H1 (cell line): Measurements from ENCODE around the gene SLC39A11. TPM values are rescaled to one million over a fixed set of nuclear protein-coding genes. Genes with fewer than 3 reads are reported as not detected.

Experiments
- CTCF ChIA-PET: fragments of 300-600 bp; sonication (Branson Sonifier 250); formaldehyde crosslinking; loops from one replicate; lab custom pipeline; 2021; ENCODE audit not compliant: partially characterized antibody; lab: Charles Lee
- POLR2A ChIA-PET: fragments of 300-600 bp; sonication (Branson Sonifier 250); formaldehyde crosslinking; loops from one replicate; lab custom pipeline; 2021; ENCODE audit warnings: inconsistent platforms; ENCODE audit not compliant: partially characterized antibody; lab: Charles Lee
- DNase-seq, 2 experiments: peaks; one replicate each; pipeline versions ENCODE4 v3.0.0 to v3.0.0-alpha.2; 2010 to 2022; ENCODE audit warnings: low spot score in 2 of 2, low read depth in 1 of 2, mixed read lengths in 1 of 2
- FAIRE-seq: peaks from 2 replicates; lab custom pipeline; 2011; peaks lifted over from hg19 to GRCh38; lab: Jason Lieb, UNC
- H2AFZ ChIP-seq: 2 replicates; pipeline ENCODE4 v1.8.1; 2012; ENCODE audit warnings: low read length, inconsistent platforms
- H2AK5ac ChIP-seq: 2 replicates; pipeline ENCODE4 v1.6.1; 2013; ENCODE audit warnings: low read depth, low read length
- H2BK120ac ChIP-seq: replicated peaks from 2 replicates; pipeline ENCODE3; 2013; ENCODE audit warnings: low read depth, low read length, inconsistent platforms
- H2BK12ac ChIP-seq: 2 replicates; pipeline ENCODE4 v1.6.1; 2013; ENCODE audit warnings: low read depth, low read length
- H2BK15ac ChIP-seq: 2 replicates; pipeline ENCODE4 v1.6.1; 2013; ENCODE audit warnings: low read length
- H2BK20ac ChIP-seq: 2 replicates; pipeline ENCODE4 v1.6.1; 2013; ENCODE audit warnings: low read length
- H2BK5ac ChIP-seq: 2 replicates; pipeline ENCODE4 v1.6.1; 2013; ENCODE audit warnings: low read depth, low read length
- H3K14ac ChIP-seq: 2 replicates; pipeline ENCODE4 v1.6.1; 2013; ENCODE audit warnings: inconsistent platforms; ENCODE audit not compliant: insufficient read length
- H3K18ac ChIP-seq: 2 replicates; pipeline ENCODE4 v1.6.1; 2013; ENCODE audit warnings: low read length; ENCODE audit errors: extremely low read depth
- H3K23ac ChIP-seq: 2 replicates; pipeline ENCODE4 v1.6.1; 2013; ENCODE audit warnings: inconsistent platforms; ENCODE audit not compliant: insufficient read length
- H3K23me2 ChIP-seq: 2 replicates; pipeline ENCODE4 v1.6.1; 2013; ENCODE audit warnings: low read depth, low read length
- H3K27ac ChIP-seq: 2 replicates; pipeline ENCODE4 v1.6.1; 2011; ENCODE audit warnings: low read depth, low read length, inconsistent platforms
- H3K27me3 ChIP-seq, 4 experiments: replicated peaks in 1 of 4; 1 replicate in 1 of 4; 2 replicates in 3 of 4; pipeline versions ENCODE4 v1.6.1 to v1.8.1; 2011 to 2013; ENCODE audit warnings: low read length in 3 of 4, mild to moderate bottlenecking in 3 of 4, inconsistent platforms in 2 of 4, mixed read lengths in 2 of 4, moderate library complexity in 1 of 4; ENCODE audit not compliant: control insufficient read depth in 3 of 4, insufficient read depth in 3 of 4; ENCODE audit errors: extremely low read depth in 1 of 4
- H3K36me3 ChIP-seq, 4 experiments: 2 replicates each; pipeline versions ENCODE4 v1.6.1 to v1.8.1; 2011 to 2013; ENCODE audit warnings: mild to moderate bottlenecking in 4 of 4, low read length in 3 of 4, moderate library complexity in 2 of 4, control low read depth in 1 of 4, inconsistent platforms in 1 of 4; ENCODE audit not compliant: insufficient read depth in 4 of 4, control insufficient read depth in 2 of 4
- H3K4ac ChIP-seq: replicated peaks from 2 replicates; pipeline ENCODE3; 2013; ENCODE audit warnings: low read length, low read depth, mixed read lengths, inconsistent platforms; ENCODE audit not compliant: insufficient read length
- H3K4me1 ChIP-seq, 4 experiments: replicated peaks in 1 of 4; 1 replicate in 1 of 4; 2 replicates in 3 of 4; pipeline versions ENCODE4 v1.6.1 to v1.8.1; 2011 to 2013; ENCODE audit warnings: low read length in 3 of 4, inconsistent platforms in 2 of 4, mixed read lengths in 1 of 4; ENCODE audit not compliant: insufficient read depth in 4 of 4, control insufficient read depth in 3 of 4
- H3K4me2 ChIP-seq, 2 experiments: 2 replicates each; pipeline versions ENCODE4 v1.6.1 to v1.8.1; 2011 to 2013; ENCODE audit warnings: low read depth in 2 of 2, low read length in 2 of 2, control low read depth in 1 of 2, inconsistent platforms in 1 of 2, mild to moderate bottlenecking in 1 of 2; ENCODE audit not compliant: insufficient read depth in 1 of 2
- H3K4me3 ChIP-seq, 4 experiments: fragments of 200-600, 300-600 bp in 1 of 4; sonication (generic), shearing (Covaris generic), sonication (Bioruptor Twin) in 1 of 4; 2 replicates each; pipeline versions ENCODE4 v1.5.1 to v1.8.1; 2011 to 2016; ENCODE audit warnings: low read length in 4 of 4, low read depth in 3 of 4, control low read depth in 2 of 4, inconsistent platforms in 2 of 4, mild to moderate bottlenecking in 2 of 4, mixed read lengths in 1 of 4, moderate library complexity in 1 of 4; ENCODE audit not compliant: insufficient read depth in 2 of 4; ENCODE audit errors: extremely low read depth in 1 of 4
- H3K56ac ChIP-seq: replicated peaks from 2 replicates; pipeline ENCODE3; 2013; ENCODE audit warnings: low read depth, mild to moderate bottlenecking, mixed read lengths, low read length, inconsistent platforms; ENCODE audit not compliant: insufficient read length
- H3K79me1 ChIP-seq: 2 replicates; pipeline ENCODE4 v1.6.1; 2013; ENCODE audit warnings: low read depth, low read length, control low read depth
- H3K79me2 ChIP-seq, 2 experiments: 2 replicates each; pipeline versions ENCODE4 v1.6.1 to v1.8.1; 2012 to 2013; ENCODE audit warnings: low read length in 2 of 2, mild to moderate bottlenecking in 2 of 2, inconsistent platforms in 1 of 2; ENCODE audit not compliant: insufficient read depth in 2 of 2, control insufficient read depth in 1 of 2
- H3K9ac ChIP-seq, 4 experiments: replicated peaks in 1 of 4; 1 replicate in 1 of 4; 2 replicates in 3 of 4; pipeline versions ENCODE4 v1.6.1 to v1.8.1; 2011 to 2013; ENCODE audit warnings: low read depth in 3 of 4, low read length in 3 of 4, control low read depth in 2 of 4, mild to moderate bottlenecking in 2 of 4, moderate library complexity in 2 of 4, inconsistent platforms in 1 of 4; ENCODE audit errors: extremely low read depth in 1 of 4
- H3K9me3 ChIP-seq, 2 experiments: 2 replicates each; pipeline versions ENCODE4 v1.6.1 to v1.8.1; 2012 to 2013; ENCODE audit warnings: mild to moderate bottlenecking in 2 of 2, moderate library complexity in 2 of 2, control low read depth in 1 of 2, inconsistent platforms in 1 of 2, low read depth in 1 of 2, low read length in 1 of 2, mixed read lengths in 1 of 2; ENCODE audit not compliant: insufficient read depth in 2 of 2
- H4K20me1 ChIP-seq, 2 experiments: replicated peaks in 1 of 2; 2 replicates each; pipeline versions ENCODE3 to v1.8.1; 2011 to 2013; ENCODE audit warnings: inconsistent platforms in 2 of 2, low read length in 2 of 2, mild to moderate bottlenecking in 1 of 2; ENCODE audit not compliant: insufficient read depth in 2 of 2, control insufficient read depth in 1 of 2
- H4K5ac ChIP-seq: 2 replicates; pipeline ENCODE4 v1.6.1; 2013; ENCODE audit warnings: low read length, low read depth, mixed read lengths, inconsistent platforms; ENCODE audit not compliant: insufficient read length
- H4K8ac ChIP-seq: 2 replicates; pipeline ENCODE4 v1.8.0; 2013; ENCODE audit warnings: mild to moderate bottlenecking, moderate library complexity, low read length, inconsistent platforms; ENCODE audit not compliant: insufficient read depth; ENCODE audit errors: extremely low read depth
- H4K91ac ChIP-seq: replicated peaks from 2 replicates; pipeline ENCODE3; 2013; ENCODE audit warnings: low read length, mixed read lengths, inconsistent platforms; ENCODE audit not compliant: insufficient read length
- BCL11A ChIP-seq, 2 experiments: IDR thresholded peaks; one replicate each; pipeline ENCODE4 v1.6.1; 2011; ENCODE audit warnings: low read depth in 2 of 2, low read length in 2 of 2, mild to moderate bottlenecking in 2 of 2
- CBX5 ChIP-seq: fragments of 300-800, 300-1000 bp; sonication (generic); IDR thresholded peaks from 2 replicates; pipeline ENCODE4 v1.7.1; 2016; ENCODE audit warnings: antibody characterized with exemption, low read length, low read depth
- CHD1 ChIP-seq: IDR thresholded peaks from 2 replicates; pipeline ENCODE4 v1.6.1; 2012; ENCODE audit warnings: low read depth, low read length, improper control_type of control experiment
- CTBP2 ChIP-seq: IDR thresholded peaks from 2 replicates; pipeline ENCODE4 v1.7.0; 2011; ENCODE audit warnings: borderline replicate concordance, mild to moderate bottlenecking, moderate library complexity, mixed read lengths, low read length; ENCODE audit not compliant: insufficient read depth, insufficient read length
- GTF2F1 ChIP-seq: IDR thresholded peaks from 2 replicates; pipeline ENCODE4 v1.6.1; 2012; ENCODE audit warnings: low read depth, low read length, improper control_type of control experiment, borderline replicate concordance
- JUND ChIP-seq: IDR thresholded peaks from 2 replicates; pipeline ENCODE4 v1.6.1; 2011; ENCODE audit warnings: mild to moderate bottlenecking, improper control_type of control experiment, low read length
- NRF1 ChIP-seq: IDR thresholded peaks from 2 replicates; pipeline ENCODE4 v1.6.1; 2011; ENCODE audit warnings: mild to moderate bottlenecking, low read depth, low read length, improper control_type of control experiment
- RNF2 ChIP-seq: fragments of 200-900, 300-1000 bp; sonication (generic); IDR thresholded peaks from 2 replicates; pipeline ENCODE4 v1.7.1; 2016; ENCODE audit warnings: borderline replicate concordance, low read depth, mild to moderate bottlenecking, antibody characterized with exemption, low read length; ENCODE audit not compliant: poor library complexity, severe bottlenecking; ENCODE audit errors: missing control alignments
- SIN3A ChIP-seq, 2 experiments: IDR thresholded peaks in 1 of 2; conservative IDR thresholded peaks in 1 of 2; 2 replicates each; pipeline ENCODE4 v1.6.1; 2011 to 2012; ENCODE audit warnings: low read length in 2 of 2, improper control_type of control experiment in 1 of 2, low read depth in 1 of 2, mild to moderate bottlenecking in 1 of 2
- SP2 ChIP-seq: IDR thresholded peaks from 2 replicates; pipeline ENCODE4 v1.6.1; 2012; ENCODE audit warnings: mild to moderate bottlenecking, low read length, inconsistent platforms
- SP4 ChIP-seq: IDR thresholded peaks from 2 replicates; pipeline ENCODE4 v1.6.1; 2012; ENCODE audit warnings: low read length, inconsistent platforms
- TCF12 ChIP-seq: IDR thresholded peaks from 2 replicates; pipeline ENCODE4 v1.6.1; 2011; ENCODE audit warnings: low read depth, mild to moderate bottlenecking, low read length
- TEAD4 ChIP-seq: IDR thresholded peaks from 2 replicates; pipeline ENCODE4 v1.6.1; 2012; ENCODE audit warnings: low read depth, low read length, inconsistent platforms, mixed read lengths
- WGBS, 2 experiments: shearing (Covaris generic) in 1 of 2; methylation state at CpG; one replicate each; pipeline versions ENCODE4 v1.1.6 to v1.1.7; 2013 to 2015; ENCODE audit warnings: low lambda C conversion rate in 2 of 2, mixed read lengths in 2 of 2, inconsistent platforms in 1 of 2, low coverage in 1 of 2, missing lambda C conversion rate in 1 of 2; ENCODE audit not compliant: insufficient replicate concordance in 2 of 2, insufficient coverage in 1 of 2, insufficient read length in 1 of 2; ENCODE audit errors: extremely low coverage in 1 of 2, missing lambda C conversion rate in 1 of 2; 5-methylcytosine and 5-hydroxymethylcytosine counted together
- polyA plus RNA-seq, 7 experiments: library from polyadenylated mRNA; depleted of rRNA in 3 of 7; stranded (reverse) in 5 of 7; unstranded in 2 of 7; fragments of >200 nt in 5 of 7; fragments of 200-250 nt in 2 of 7; gene quantifications; 1 replicate in 5 of 7; 2 replicates in 1 of 7; 4 replicates in 1 of 7; pipeline versions ENCODE4 v1.2.1 to v1.2.3, GENCODE V29; 2011 to 2013; ENCODE audit warnings: missing spikeins in 2 of 7, mixed read lengths in 2 of 7
- total RNA-seq: library from RNA; stranded (reverse); fragmentation: NEBNext Ultra II Directional; extraction: Animal tissue kit (Norgen Biotek cat#: 25700); gene quantifications from 2 replicates; pipeline ENCODE4 v1.2.1, GENCODE V29; 2021
- TF ChIP-seq, protein P1 (sequence below): IDR thresholded peaks from 2 replicates; pipeline ENCODE4 v1.6.1; 2012; ENCODE audit warnings: inconsistent platforms

Gene SLC39A11
- total and polyA plus RNA-seq, 2 of the 8 experiments (the other 6 are each of a cell fraction or from before 2014, with no cell fraction given): 12.2 to 19.6 TPM

DNA sequence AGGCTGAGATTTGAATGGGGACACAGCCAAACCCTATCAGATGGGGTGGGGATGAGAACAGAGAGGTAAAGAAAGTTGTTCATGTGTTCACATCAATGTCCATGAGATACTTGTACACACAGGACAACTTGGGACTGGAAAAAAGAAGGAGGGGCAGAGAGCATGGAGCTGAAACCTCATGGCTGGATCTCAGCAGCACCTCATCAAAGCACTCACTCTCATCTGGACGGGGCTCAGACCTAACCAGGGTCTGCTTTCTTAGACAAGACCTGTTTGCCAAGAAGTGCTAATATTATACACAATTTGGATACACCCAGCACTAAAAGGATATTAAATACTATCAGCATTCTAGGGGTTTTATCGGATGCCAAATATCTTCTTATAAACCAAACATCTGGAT, 399.8 kb downstream of the SLC39A11 start:
- CTCF ChIA-PET: interaction anchor here (1.0 to 1.2 kb wide), 3 partner anchors 9 to 136 kb away, joined by 3 to 7 read pairs (median 4); no protein-coding TSS in a partner anchor
- Histone ChIP-seq H3K4me2 (no peak overlapping the region), H3K14ac (no peak overlapping the region), H4K5ac (no peak overlapping the region), H3K18ac (no peak overlapping the region), H2BK12ac (no peak overlapping the region), H3K56ac (no peak overlapping the region), H2BK5ac (no peak overlapping the region), H4K20me1 (no peaks in the 10 kb centered on the region), H3K9ac (no peak overlapping the region), H3K79me1 (no peaks in the 10 kb centered on the region), H3K36me3 (no peaks in the 10 kb centered on the region; a peak in 1 of 8 replicates), H3K9me3 (no peaks in the 10 kb centered on the region), H2AK5ac (no peak overlapping the region), H3K23ac (no peak overlapping the region), H4K8ac (no peak overlapping the region), H2BK20ac (no peak overlapping the region), H3K4me1 (no peaks in the 10 kb centered on the region), H2BK120ac (no peak overlapping the region), H3K27ac (no peak overlapping the region), H2BK15ac (no peak overlapping the region), H3K4me3 (no peak overlapping the region), H2AFZ (no peak overlapping the region), H3K4ac (no peak overlapping the region), H3K23me2 (no peaks in the 10 kb centered on the region), H3K79me2 (no peaks in the 10 kb centered on the region), H3K27me3 (no peaks in the 10 kb centered on the region), H4K91ac (no peak overlapping the region)
- POLR2A ChIA-PET: no interaction called here
- DNase-seq (no peak), FAIRE-seq (no peak)
- 88% methylated on average over 2 of the region's 2 CpGs; no CpG with 5 or more reads in 1 of the 2 experiments for whole genome bisulfite sequencing, 2 experiments
- TF ChIP-seq RNF2 (no peak), BCL11A (IDR thresholded peaks at IDR 0.05; ENCODE audit: low read depth in 2 of 2, low read length in 2 of 2) (no peak), SP4 (no peak), TEAD4 (no peak), CHD1 (no peak), SIN3A (conservative IDR thresholded peaks at IDR 0.05 in 1 of 2, IDR thresholded peaks at IDR 0.05 in 1 of 2; ENCODE audit: low read depth in 1 of 2, low read length in 2 of 2) (no peak), CBX5 (no peak), JUND (no peak), TCF12 (no peak), GTF2F1 (no peak), NRF1 (no peak), CTBP2 (no peak), SP2 (no peak)
- TF ChIP-seq, protein P1, sequence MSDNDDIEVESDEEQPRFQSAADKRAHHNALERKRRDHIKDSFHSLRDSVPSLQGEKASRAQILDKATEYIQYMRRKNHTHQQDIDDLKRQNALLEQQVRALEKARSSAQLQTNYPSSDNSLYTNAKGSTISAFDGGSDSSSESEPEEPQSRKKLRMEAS: no peak
